IPS-15b (cell line): Measurements from ENCODE around the gene CCDC78.

ENCODE experiments used
- H3K27me3 ChIP-seq: one replicate; pipeline ENCODE4 v1.6.1; 2013; ENCODE audit warnings: low read length; ENCODE audit not compliant: control insufficient read depth, insufficient read depth
- H3K36me3 ChIP-seq: one replicate; pipeline ENCODE4 v1.6.1; 2013; ENCODE audit warnings: low read length; ENCODE audit not compliant: control insufficient read depth, insufficient read depth
- H3K4me1 ChIP-seq: one replicate; pipeline ENCODE4 v1.6.1; 2013; ENCODE audit warnings: mild to moderate bottlenecking, low read length; ENCODE audit not compliant: control insufficient read depth, insufficient read depth
- H3K4me3 ChIP-seq: one replicate; pipeline ENCODE4 v1.5.1; 2013; ENCODE audit warnings: low read depth, low read length
- H3K9ac ChIP-seq: one replicate; pipeline ENCODE4 v1.6.1; 2013; ENCODE audit warnings: low read depth, mild to moderate bottlenecking, low read length
- H3K9me3 ChIP-seq: one replicate; pipeline ENCODE4 v1.6.1; 2013; ENCODE audit warnings: mild to moderate bottlenecking, low read length; ENCODE audit not compliant: control insufficient read depth, insufficient read depth

The CCDC78 gene

GRCh38 chr16:725463-726187 is 618 bp downstream of the CCDC78 start:
- peaks cover 8% of the 10 kb centered on the region for H3K27me3 ChIP-seq
- no peaks in the 10 kb centered on the region for H3K9me3 ChIP-seq
- H3K9ac ChIP-seq = no peak overlapping the region
- peaks cover 11% of the 10 kb centered on the region for H3K36me3 ChIP-seq
- peak overlapping the region; percentile 61 for H3K4me3 ChIP-seq
- peaks cover 2% of the 10 kb centered on the region for H3K4me1 ChIP-seq

GRCh38 chr16:725041-725376 is 1.2 kb downstream of the CCDC78 start:
- H3K9me3 ChIP-seq = no peaks in the 10 kb centered on the region
- H3K36me3 ChIP-seq = peaks cover 9% of the 10 kb centered on the region
- H3K27me3 ChIP-seq = peaks cover 8% of the 10 kb centered on the region
- peaks cover 3% of the 10 kb centered on the region for H3K4me1 ChIP-seq
- no peak overlapping the region for H3K4me3 ChIP-seq
- no peak overlapping the region for H3K9ac ChIP-seq

- Histone ChIP-seq H3K4me3 (no peak overlapping the region), H3K9ac (no peak overlapping the region), H3K9me3 (no peaks in the 10 kb centered on the region), H3K36me3 (peaks cover 9% of the 10 kb centered on the region), H3K4me1 (peaks cover 4% of the 10 kb centered on the region), H3K27me3 (peaks cover 8% of the 10 kb centered on the region)
These were observed 1.8 kb downstream of the CCDC78 start for GRCh38 chr16:724188-725040.

GRCh38 chr16:723695-724094 is 2.5 kb downstream of the CCDC78 start:
- no peaks in the 10 kb centered on the region for H3K9me3 ChIP-seq
- no peak overlapping the region for H3K9ac ChIP-seq
- peaks cover 8% of the 10 kb centered on the region for H3K27me3 ChIP-seq
- H3K4me3 ChIP-seq = no peak overlapping the region
- H3K36me3 ChIP-seq = peaks cover 9% of the 10 kb centered on the region
- H3K4me1 ChIP-seq = peaks cover 4% of the 10 kb centered on the region

- peaks cover 4% of the 10 kb centered on the region for H3K4me1 ChIP-seq
These were observed 3.2 kb downstream of the CCDC78 start for GRCh38 chr16:722835-723633.

GRCh38 chr16:721765-722540 is 4.3 kb downstream of the CCDC78 start:
- Histone ChIP-seq H3K9ac (no peak overlapping the region), H3K9me3 (no peaks in the 10 kb centered on the region), H3K36me3 (peaks cover 9% of the 10 kb centered on the region), H3K27me3 (peaks cover 8% of the 10 kb centered on the region), H3K4me3 (peak overlapping the region; percentile 43), H3K4me1 (peaks cover 4% of the 10 kb centered on the region)

More at GRCh38 chr16:722835-723633, 3.2 kb downstream of the CCDC78 start:
- Histone ChIP-seq H3K9ac (no peak overlapping the region), H3K27me3 (peaks cover 8% of the 10 kb centered on the region), H3K4me3 (no peak overlapping the region), H3K36me3 (peaks cover 9% of the 10 kb centered on the region), H3K9me3 (no peaks in the 10 kb centered on the region)

GRCh38 chr16:720990-721764 is 5.1 kb downstream of the CCDC78 start, which contains the start of gene ANTKMT:
Gene ANTKMT, plus strand, starts transcription at chr16:721146. Its CDS starts 129 bp downstream, at chr16:721275.
- H3K4me3 ChIP-seq = peak within 1 kb of the TSS; percentile 76
- no peaks in the 10 kb centered on the region for H3K9me3 ChIP-seq
- peaks cover 9% of the 10 kb centered on the region for H3K36me3 ChIP-seq
- peaks cover 2% of the 10 kb centered on the region for H3K4me1 ChIP-seq
- peaks cover 13% of the 10 kb centered on the region for H3K27me3 ChIP-seq
- peak within 1 kb of the TSS; percentile 91 for H3K9ac ChIP-seq

GRCh38 chr16:720447-720989 is 5.7 kb downstream of the CCDC78 start:
- Histone ChIP-seq H3K4me3 (peak overlapping the region; percentile 76), H3K9ac (peak overlapping the region; percentile 91), H3K4me1 (peaks cover 4% of the 10 kb centered on the region), H3K27me3 (peaks cover 9% of the 10 kb centered on the region), H3K9me3 (no peaks in the 10 kb centered on the region), H3K36me3 (peaks cover 9% of the 10 kb centered on the region)

GRCh38 chr16:719815-720446 is 6.3 kb downstream of the CCDC78 start:
- Histone ChIP-seq H3K27me3 (peaks cover 8% of the 10 kb centered on the region), H3K9ac (no peak overlapping the region), H3K4me1 (peaks cover 4% of the 10 kb centered on the region)

GRCh38 chr16:718922-719321 is 7.3 kb downstream of the CCDC78 start:
- H3K4me1 ChIP-seq = peaks cover 4% of the 10 kb centered on the region
- H3K9me3 ChIP-seq = no peaks in the 10 kb centered on the region
- H3K9ac ChIP-seq = no peak overlapping the region
- H3K27me3 ChIP-seq = peaks cover 10% of the 10 kb centered on the region
- peaks cover 9% of the 10 kb centered on the region for H3K36me3 ChIP-seq
- no peak overlapping the region for H3K4me3 ChIP-seq

More at GRCh38 chr16:719815-720446, 6.3 kb downstream of the CCDC78 start:
- Histone ChIP-seq H3K36me3 (peaks cover 9% of the 10 kb centered on the region), H3K9me3 (no peaks in the 10 kb centered on the region), H3K4me3 (peak overlapping the region; percentile 76)
